HepG2 (cell line): ENCODE results near the gene PEX11G.

Source experiments
- GABPA ChIP-seq, 2 experiments: IDR thresholded peaks; 2 replicates each; pipeline ENCODE4 v1.6.1; 2011 to 2016; ENCODE audit warnings: low read depth in 2 of 2, low read length in 1 of 2, missing biosample characterization in 1 of 2, missing genetic modification characterization in 1 of 2
- KLF9 ChIP-seq: IDR thresholded peaks from 2 replicates; pipeline ENCODE4 v1.6.1; 2016; ENCODE audit warnings: low read depth
- POLR2A ChIP-seq, 2 experiments: IDR thresholded peaks; 2 replicates each; pipeline ENCODE4 v1.6.1; 2011; ENCODE audit warnings: low read depth in 2 of 2, low read length in 2 of 2, mild to moderate bottlenecking in 1 of 2, moderate library complexity in 1 of 2; ENCODE audit not compliant: insufficient read depth in 1 of 2
- SRF ChIP-seq: IDR thresholded peaks from 2 replicates; pipeline ENCODE4 v1.6.1; 2011; ENCODE audit warnings: mild to moderate bottlenecking, low read depth, low read length, moderate library complexity
- ZNF329 ChIP-seq: sonication (generic); formaldehyde crosslinking; IDR thresholded peaks from 2 replicates; pipeline ENCODE4 v1.9.0; 2021; ENCODE audit warnings: low read depth, mild to moderate bottlenecking, missing genetic modification reagents
- ZNF446 ChIP-seq: sonication (generic); formaldehyde crosslinking; IDR thresholded peaks from 2 replicates; pipeline ENCODE4 v1.5.0; 2020; ENCODE audit warnings: mild to moderate bottlenecking, missing genetic modification reagents
- ZNF616 ChIP-seq: sonication (generic); formaldehyde crosslinking; IDR thresholded peaks from 2 replicates; pipeline ENCODE4 v1.5.0; 2020; ENCODE audit warnings: low read depth, mild to moderate bottlenecking, missing genetic modification reagents
- ZNF709 ChIP-seq: sonication (generic); formaldehyde crosslinking; IDR thresholded peaks from 2 replicates; pipeline ENCODE4 v1.5.0; 2020; ENCODE audit warnings: mild to moderate bottlenecking, missing genetic modification reagents
- TF ChIP-seq, protein P1 (sequence below): sonication (generic); formaldehyde crosslinking; IDR thresholded peaks from 2 replicates; pipeline ENCODE4 v1.9.0; 2022; ENCODE audit warnings: low read depth, missing genetic modification reagents

DNA sequence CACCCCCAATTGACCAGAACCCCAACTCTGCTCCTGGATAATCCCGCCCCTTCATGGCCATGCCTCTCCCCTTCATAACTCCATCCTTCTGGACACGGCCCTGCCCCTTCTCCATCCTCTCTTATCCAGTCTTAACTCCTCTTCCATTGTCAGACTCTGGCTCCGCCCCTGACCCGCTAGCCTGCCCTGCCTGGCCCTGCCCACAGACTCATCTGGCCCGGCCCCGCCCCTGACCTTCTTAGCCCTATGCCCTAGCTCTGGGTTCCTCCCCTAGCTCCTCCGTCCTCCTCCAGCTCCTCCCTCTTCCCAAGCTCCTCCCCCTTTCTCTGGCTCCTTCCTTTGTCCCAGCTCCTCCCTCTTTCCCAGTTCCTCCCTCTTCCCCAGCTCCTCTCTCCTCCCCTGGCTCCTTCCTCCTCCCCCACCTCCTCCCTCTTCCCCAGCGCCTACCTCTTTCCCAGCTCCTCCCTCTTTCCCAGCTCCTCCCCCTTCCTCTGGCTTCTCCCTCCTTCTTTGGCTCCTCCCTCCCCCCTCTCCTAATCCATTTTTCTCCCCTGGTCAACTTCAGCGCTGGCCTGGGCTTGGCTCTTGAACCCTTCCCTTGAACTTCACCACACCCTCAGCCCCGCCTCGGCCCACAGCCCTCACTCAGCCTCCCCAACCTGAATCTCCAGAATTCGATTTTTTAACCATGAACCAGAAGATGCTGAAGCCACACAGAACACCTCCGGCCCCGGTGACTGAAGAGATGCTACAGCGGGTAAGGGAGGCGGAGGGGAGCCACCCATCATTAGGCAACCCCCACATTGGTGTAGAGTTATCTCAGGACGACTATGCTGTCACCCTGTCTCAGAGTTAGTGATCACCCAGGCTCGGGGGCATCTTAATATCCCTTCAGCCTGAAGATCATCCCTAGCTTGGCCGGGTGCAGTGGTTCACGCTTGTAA is 17.8 kb upstream of the PEX11G start:
- TF ChIP-seq ZNF709 (CRISPR knock-in tag) (no peak), ZNF446 (CRISPR knock-in tag) (no peak), KLF9 (CRISPR knock-in tag) (no peak), SRF (no peak), GABPA (IDR thresholded peaks at IDR 0.05; ENCODE audit: low read depth, low read length) (no peak), GABPA (CRISPR knock-in tag; IDR thresholded peaks at IDR 0.05; ENCODE audit: low read depth) (no peak), POLR2A (IDR thresholded peaks at IDR 0.05; ENCODE audit: insufficient read depth in 1 of 2, low read depth in 2 of 2, low read length in 2 of 2) (no peak), ZNF329 (no peak), ZNF616 (CRISPR knock-in tag) (no peak)
- TF ChIP-seq, protein P1, sequence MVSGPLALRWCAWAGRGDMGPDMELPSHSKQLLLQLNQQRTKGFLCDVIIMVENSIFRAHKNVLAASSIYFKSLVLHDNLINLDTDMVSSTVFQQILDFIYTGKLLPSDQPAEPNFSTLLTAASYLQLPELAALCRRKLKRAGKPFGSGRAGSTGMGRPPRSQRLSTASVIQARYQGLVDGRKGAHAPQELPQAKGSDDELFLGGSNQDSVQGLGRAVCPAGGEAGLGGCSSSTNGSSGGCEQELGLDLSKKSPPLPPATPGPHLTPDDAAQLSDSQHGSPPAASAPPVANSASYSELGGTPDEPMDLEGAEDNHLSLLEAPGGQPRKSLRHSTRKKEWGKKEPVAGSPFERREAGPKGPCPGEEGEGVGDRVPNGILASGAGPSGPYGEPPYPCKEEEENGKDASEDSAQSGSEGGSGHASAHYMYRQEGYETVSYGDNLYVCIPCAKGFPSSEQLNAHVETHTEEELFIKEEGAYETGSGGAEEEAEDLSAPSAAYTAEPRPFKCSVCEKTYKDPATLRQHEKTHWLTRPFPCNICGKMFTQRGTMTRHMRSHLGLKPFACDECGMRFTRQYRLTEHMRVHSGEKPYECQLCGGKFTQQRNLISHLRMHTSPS (CRISPR knock-in tag) = no peak
